ENCODE results near the gene H2BK1. TPM values are rescaled to one million over a fixed set of nuclear protein-coding genes. Genes with fewer than 3 reads are reported as not detected.

H2BK1 gene
- total RNA-seq, 1 experiment from 2014 or later = 0.87 TPM

DNA sequence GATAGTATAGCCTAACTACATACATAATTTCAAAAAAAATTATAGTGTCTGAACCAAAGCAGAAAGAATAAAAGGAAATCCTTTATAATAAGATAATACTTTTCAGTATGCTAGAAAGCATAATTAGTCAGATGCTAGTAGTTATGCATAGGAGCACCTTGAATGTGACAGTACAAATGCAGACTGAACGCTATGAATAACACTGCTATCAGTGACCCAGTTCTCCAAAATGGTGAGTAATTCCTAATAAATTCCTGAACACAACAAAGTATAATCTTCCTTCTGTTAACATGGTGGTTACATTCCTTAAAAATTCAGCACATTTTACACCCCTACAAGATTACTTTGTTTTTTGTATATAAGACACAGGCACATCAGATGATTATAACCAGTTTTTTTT lies 20.8 kb upstream of the H2BK1 start (continued):
- TF ChIP-seq USF2 (CRISPR knock-in tag; IDR thresholded peaks at IDR 0.05) = no peak

GRCh38 chr7:151229249-151229648 lies 19.0 kb upstream of the H2BK1 start:
- H3K4me3 Mint-ChIP-seq = no peak overlapping the region
- peaks cover 39% of the 10 kb centered on the region for H3K4me1 Mint-ChIP-seq
- POLR2A ChIA-PET = no interaction called here
- no peak overlapping the region for H3K27ac Mint-ChIP-seq
- CTCF ChIA-PET = interaction anchor here (1.0 kb wide), 1 partner anchor 15 kb away, joined by 5 read pairs; no protein-coding TSS in a partner anchor
- ATAC-seq (no peak), DNase-seq (ENCODE audit: low spot score) (no peak)
- H3K27me3 Mint-ChIP-seq (ENCODE audit: low read depth) = no peaks in the 10 kb centered on the region
- no peaks in the 10 kb centered on the region for H3K9me3 Mint-ChIP-seq
- TF ChIP-seq EMX1 (CRISPR knock-in tag; IDR thresholded peaks at IDR 0.05) (no peak), ZNF219 (CRISPR knock-in tag; IDR thresholded peaks at IDR 0.05; ENCODE audit: borderline replicate concordance) (no peak), SMAD4 (CRISPR knock-in tag; IDR thresholded peaks at IDR 0.05) (no peak), CREB1 (CRISPR knock-in tag; IDR thresholded peaks at IDR 0.05) (no peak), ZNF317 (CRISPR knock-in tag; IDR thresholded peaks at IDR 0.05; ENCODE audit: borderline replicate concordance, low read depth) (no peak), ZNF263 (CRISPR knock-in tag; IDR thresholded peaks at IDR 0.05; ENCODE audit: low read depth) (no peak), ESRRA (CRISPR knock-in tag; IDR thresholded peaks at IDR 0.05; ENCODE audit: borderline replicate concordance) (no peak), E2F4 (CRISPR knock-in tag; IDR thresholded peaks at IDR 0.05; ENCODE audit: borderline replicate concordance, low read depth) (no peak), NR2C2 (CRISPR knock-in tag; IDR thresholded peaks at IDR 0.05) (no peak), ZMAT4 (CRISPR knock-in tag; IDR thresholded peaks at IDR 0.05) (no peak), JUN (CRISPR knock-in tag; IDR thresholded peaks at IDR 0.05) (no peak), ELF4 (CRISPR knock-in tag; IDR thresholded peaks at IDR 0.05; ENCODE audit: low read depth) (no peak)
- TF ChIP-seq, protein P1, sequence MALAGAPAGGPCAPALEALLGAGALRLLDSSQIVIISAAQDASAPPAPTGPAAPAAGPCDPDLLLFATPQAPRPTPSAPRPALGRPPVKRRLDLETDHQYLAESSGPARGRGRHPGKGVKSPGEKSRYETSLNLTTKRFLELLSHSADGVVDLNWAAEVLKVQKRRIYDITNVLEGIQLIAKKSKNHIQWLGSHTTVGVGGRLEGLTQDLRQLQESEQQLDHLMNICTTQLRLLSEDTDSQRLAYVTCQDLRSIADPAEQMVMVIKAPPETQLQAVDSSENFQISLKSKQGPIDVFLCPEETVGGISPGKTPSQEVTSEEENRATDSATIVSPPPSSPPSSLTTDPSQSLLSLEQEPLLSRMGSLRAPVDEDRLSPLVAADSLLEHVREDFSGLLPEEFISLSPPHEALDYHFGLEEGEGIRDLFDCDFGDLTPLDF (CRISPR knock-in tag; IDR thresholded peaks at IDR 0.05) = no peak
- TF ChIP-seq, protein P2, sequence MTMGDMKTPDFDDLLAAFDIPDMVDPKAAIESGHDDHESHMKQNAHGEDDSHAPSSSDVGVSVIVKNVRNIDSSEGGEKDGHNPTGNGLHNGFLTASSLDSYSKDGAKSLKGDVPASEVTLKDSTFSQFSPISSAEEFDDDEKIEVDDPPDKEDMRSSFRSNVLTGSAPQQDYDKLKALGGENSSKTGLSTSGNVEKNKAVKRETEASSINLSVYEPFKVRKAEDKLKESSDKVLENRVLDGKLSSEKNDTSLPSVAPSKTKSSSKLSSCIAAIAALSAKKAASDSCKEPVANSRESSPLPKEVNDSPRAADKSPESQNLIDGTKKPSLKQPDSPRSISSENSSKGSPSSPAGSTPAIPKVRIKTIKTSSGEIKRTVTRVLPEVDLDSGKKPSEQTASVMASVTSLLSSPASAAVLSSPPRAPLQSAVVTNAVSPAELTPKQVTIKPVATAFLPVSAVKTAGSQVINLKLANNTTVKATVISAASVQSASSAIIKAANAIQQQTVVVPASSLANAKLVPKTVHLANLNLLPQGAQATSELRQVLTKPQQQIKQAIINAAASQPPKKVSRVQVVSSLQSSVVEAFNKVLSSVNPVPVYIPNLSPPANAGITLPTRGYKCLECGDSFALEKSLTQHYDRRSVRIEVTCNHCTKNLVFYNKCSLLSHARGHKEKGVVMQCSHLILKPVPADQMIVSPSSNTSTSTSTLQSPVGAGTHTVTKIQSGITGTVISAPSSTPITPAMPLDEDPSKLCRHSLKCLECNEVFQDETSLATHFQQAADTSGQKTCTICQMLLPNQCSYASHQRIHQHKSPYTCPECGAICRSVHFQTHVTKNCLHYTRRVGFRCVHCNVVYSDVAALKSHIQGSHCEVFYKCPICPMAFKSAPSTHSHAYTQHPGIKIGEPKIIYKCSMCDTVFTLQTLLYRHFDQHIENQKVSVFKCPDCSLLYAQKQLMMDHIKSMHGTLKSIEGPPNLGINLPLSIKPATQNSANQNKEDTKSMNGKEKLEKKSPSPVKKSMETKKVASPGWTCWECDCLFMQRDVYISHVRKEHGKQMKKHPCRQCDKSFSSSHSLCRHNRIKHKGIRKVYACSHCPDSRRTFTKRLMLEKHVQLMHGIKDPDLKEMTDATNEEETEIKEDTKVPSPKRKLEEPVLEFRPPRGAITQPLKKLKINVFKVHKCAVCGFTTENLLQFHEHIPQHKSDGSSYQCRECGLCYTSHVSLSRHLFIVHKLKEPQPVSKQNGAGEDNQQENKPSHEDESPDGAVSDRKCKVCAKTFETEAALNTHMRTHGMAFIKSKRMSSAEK (CRISPR knock-in tag; IDR thresholded peaks at IDR 0.05; ENCODE audit: borderline replicate concordance) = no peak
- TF ChIP-seq, protein P3, sequence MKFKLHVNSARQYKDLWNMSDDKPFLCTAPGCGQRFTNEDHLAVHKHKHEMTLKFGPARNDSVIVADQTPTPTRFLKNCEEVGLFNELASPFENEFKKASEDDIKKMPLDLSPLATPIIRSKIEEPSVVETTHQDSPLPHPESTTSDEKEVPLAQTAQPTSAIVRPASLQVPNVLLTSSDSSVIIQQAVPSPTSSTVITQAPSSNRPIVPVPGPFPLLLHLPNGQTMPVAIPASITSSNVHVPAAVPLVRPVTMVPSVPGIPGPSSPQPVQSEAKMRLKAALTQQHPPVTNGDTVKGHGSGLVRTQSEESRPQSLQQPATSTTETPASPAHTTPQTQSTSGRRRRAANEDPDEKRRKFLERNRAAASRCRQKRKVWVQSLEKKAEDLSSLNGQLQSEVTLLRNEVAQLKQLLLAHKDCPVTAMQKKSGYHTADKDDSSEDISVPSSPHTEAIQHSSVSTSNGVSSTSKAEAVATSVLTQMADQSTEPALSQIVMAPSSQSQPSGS (CRISPR knock-in tag; IDR thresholded peaks at IDR 0.05; ENCODE audit: borderline replicate concordance, low read depth) = no peak
- TF ChIP-seq, protein P4, sequence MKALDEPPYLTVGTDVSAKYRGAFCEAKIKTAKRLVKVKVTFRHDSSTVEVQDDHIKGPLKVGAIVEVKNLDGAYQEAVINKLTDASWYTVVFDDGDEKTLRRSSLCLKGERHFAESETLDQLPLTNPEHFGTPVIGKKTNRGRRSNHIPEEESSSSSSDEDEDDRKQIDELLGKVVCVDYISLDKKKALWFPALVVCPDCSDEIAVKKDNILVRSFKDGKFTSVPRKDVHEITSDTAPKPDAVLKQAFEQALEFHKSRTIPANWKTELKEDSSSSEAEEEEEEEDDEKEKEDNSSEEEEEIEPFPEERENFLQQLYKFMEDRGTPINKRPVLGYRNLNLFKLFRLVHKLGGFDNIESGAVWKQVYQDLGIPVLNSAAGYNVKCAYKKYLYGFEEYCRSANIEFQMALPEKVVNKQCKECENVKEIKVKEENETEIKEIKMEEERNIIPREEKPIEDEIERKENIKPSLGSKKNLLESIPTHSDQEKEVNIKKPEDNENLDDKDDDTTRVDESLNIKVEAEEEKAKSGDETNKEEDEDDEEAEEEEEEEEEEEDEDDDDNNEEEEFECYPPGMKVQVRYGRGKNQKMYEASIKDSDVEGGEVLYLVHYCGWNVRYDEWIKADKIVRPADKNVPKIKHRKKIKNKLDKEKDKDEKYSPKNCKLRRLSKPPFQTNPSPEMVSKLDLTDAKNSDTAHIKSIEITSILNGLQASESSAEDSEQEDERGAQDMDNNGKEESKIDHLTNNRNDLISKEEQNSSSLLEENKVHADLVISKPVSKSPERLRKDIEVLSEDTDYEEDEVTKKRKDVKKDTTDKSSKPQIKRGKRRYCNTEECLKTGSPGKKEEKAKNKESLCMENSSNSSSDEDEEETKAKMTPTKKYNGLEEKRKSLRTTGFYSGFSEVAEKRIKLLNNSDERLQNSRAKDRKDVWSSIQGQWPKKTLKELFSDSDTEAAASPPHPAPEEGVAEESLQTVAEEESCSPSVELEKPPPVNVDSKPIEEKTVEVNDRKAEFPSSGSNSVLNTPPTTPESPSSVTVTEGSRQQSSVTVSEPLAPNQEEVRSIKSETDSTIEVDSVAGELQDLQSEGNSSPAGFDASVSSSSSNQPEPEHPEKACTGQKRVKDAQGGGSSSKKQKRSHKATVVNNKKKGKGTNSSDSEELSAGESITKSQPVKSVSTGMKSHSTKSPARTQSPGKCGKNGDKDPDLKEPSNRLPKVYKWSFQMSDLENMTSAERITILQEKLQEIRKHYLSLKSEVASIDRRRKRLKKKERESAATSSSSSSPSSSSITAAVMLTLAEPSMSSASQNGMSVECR (CRISPR knock-in tag; IDR thresholded peaks at IDR 0.05; ENCODE audit: borderline replicate concordance) = no peak
- H3K36me3 Mint-ChIP-seq = peaks cover 18% of the 10 kb centered on the region

All from WTC11 (cell line).